Hepatic stellate cell (primary cell): ENCODE measurements around the gene OSBP2.

Experiments
- DNase-seq: peaks from one replicate; pipeline ENCODE4 v3.0.0; 2011; ENCODE audit warnings: low spot score

OSBP2 gene

GRCh38 chr22:30847583-30847982 is 152.9 kb downstream of the OSBP2 start:
- DNase-seq = no peak

GRCh38 chr22:30855266-30855665 is 160.6 kb downstream of the OSBP2 start:
- DNase-seq = no peak

DNA sequence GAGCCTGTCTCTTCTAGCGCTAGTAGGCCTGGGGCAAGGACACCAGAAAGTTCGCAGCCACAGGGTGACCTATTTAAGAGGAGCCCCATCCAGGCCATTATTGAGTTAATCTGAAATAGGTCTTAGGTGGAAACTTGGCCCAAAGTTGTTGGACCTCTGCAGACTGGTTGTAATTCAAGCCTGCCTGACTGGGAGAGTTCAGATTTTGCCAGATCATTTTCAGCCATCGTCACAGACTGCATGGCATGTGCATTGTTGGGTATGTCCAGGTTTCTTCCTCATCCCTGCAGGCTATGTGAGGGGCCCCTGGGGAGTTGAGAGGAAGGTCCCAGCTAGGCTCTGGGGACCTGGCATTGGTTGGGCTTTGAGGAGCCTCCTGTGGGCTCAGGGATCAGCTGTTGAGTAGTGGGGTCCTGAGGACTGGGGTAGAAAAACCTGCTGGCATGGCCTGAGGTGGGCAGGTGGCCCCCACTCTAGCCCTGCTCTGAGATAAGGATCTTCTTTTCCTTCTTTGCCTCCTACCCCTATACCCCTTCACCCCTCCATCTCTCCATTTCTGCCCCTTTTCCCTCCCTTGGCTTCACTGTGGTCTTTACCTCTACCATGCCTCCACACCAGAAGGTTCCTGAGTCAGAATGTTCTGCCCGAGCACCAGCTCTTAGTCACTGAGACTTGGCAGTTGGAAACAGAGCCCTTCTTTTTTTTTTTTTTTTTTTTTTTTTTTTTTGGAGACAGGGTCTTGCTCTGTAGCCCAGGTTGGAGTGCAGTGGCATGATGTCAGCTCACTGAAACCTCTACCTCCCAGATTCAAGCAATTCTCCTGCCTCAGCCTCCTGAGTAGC is 161.2 kb downstream of the OSBP2 start:
- DNase-seq = no peak

DNA sequence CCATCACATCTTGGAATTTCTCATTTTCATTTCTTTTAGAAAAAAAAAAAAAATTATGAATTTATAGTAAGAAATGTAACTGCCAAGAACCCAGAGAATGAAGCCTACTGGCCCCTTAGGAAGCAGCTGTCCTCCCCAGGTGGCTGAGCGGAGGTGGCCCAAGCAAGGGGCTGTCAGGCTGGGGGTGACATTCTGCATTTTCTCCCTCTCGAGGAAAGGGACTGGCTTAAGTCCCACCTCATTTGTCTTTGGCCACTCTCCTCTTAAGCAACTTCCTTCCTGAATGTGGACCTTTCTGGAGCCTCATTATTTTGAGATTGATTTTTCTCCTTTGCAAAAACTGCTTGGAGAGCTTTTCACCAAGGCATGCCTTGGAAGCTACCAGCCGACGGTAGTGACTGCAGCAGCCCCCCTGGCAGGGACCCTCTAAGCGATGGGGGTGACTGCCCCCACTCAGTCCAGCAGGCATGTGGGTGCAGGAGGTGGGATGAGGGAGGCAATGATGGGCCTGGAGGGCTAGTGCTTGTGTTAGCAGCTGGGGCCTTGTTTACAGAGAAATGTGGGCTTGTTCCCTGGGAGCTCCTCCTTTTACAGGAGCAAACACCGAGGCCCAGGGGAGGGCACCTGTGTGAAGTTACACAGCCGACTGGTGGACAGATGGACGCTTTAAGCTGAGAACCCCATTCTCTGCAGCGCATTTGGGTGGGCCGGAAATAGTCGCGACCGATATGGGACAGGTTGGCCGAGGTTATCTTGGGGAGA is 162.2 kb downstream of the OSBP2 start:
- no peak for DNase-seq

GRCh38 chr22:30857791-30858190 is 163.1 kb downstream of the OSBP2 start:
- no peak for DNase-seq

GRCh38 chr22:30858976-30859713 is 164.5 kb downstream of the OSBP2 start:
- DNase-seq = no peak

GRCh38 chr22:30859714-30860095 is 165.0 kb downstream of the OSBP2 start:
- no peak for DNase-seq

DNA sequence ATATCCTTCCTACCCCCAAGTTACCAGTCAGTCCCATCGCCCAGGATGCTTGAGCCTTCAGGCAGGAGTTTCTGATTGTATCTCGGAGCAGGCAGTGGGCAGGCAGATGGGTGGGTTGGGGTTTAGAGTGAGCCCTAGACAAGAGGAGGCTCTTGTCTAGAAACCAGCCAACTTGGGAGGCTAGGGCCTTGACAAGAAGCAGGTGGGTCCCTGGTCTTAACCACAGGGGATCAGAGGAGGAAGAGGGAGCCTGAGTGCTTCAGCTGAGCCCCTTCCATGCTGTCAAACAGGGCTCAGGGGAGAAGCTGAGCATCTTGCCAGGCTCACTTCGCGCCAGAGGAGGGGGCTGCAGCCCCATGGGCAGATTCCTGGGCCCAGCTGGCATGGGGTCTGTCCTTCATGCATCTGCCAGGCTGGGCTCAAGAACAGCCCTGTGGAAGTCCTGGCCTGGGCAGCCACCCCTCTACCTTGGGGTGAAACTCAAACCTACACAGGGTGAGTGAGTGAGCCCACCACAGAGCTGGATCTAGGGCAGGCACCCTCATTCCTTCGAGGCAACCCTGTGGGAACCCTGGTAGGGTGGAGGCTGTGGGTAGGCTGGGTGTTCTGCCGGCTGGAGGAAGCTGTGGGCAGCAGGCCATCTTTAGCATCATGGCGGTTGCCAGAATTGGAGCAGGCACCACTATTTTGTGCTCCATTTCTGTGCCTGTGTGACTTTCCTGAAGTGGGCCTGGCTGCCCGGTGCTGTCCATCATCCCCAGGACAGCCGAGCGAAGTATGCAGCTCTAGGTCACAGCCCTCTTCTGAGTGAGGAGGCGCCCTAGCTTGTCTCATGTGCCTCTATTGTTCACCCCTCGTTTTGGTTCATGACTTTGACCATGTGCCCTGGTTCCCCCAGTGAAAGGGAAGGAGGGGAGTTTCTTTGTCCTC is 165.8 kb downstream of the OSBP2 start:
- DNase-seq = peak; percentile 3

DNA sequence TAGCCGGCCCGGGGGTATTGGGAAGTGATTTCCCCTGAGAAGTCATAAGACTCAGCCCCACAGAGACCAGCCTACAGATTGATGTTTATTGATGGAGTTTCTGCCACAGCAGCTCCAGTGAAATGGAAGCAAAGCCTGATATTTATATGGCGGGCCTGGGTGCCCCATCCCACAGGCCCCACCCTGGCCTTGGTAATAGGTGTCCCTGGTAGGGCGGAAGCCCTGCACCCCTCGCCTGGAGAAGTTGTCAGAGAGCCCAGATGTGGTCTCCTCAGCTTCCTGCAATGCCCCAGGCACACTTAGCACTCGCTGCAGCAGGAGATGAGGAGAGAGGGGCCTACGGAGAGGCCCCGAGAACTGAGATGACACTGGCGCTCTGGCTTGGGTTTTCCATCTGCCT is 166.5 kb downstream of the OSBP2 start:
- no peak for DNase-seq

DNA sequence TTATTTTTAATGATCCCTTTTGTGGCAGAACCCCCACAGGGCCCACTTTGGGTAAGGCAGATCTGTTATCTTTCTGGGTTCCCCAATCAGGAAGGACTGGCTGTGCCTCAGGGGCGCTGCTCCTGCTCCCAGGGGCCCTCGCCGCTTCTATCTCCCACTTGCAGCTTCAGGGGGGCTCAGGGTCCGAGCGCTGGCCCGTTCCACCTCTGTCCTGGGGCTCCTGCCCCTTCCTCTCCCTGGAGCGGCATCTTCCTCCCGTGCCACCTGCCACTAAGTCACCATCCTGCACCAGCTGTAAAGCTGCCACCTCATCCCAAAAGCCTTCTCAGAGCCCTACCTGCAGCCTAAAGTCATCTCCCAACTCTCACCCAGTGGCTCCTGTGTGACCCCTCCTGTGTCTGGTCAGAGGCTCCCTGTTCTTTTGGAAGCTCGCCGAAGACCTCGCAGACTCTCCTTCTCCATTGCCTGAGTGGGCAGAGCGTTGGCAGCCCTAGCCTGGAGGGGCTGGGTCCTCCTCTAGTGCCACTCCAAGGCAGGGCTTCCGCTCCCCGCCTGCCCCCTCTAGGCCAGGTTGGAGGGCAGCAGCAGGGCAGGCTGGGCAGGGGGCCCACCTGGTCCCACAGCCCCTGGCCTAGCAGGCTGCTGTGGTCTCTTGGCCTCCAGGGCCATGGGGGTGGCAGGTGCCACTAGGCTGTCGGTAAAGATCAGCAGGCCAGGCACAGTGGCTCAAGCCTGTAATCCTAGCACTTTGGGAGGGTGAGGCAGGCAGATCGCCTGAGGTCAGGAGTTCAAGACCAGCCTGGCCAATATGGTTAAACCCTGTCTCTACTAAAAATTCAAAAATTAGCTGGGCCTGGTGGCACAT is 167.2 kb downstream of the OSBP2 start:
- no peak for DNase-seq

DNA sequence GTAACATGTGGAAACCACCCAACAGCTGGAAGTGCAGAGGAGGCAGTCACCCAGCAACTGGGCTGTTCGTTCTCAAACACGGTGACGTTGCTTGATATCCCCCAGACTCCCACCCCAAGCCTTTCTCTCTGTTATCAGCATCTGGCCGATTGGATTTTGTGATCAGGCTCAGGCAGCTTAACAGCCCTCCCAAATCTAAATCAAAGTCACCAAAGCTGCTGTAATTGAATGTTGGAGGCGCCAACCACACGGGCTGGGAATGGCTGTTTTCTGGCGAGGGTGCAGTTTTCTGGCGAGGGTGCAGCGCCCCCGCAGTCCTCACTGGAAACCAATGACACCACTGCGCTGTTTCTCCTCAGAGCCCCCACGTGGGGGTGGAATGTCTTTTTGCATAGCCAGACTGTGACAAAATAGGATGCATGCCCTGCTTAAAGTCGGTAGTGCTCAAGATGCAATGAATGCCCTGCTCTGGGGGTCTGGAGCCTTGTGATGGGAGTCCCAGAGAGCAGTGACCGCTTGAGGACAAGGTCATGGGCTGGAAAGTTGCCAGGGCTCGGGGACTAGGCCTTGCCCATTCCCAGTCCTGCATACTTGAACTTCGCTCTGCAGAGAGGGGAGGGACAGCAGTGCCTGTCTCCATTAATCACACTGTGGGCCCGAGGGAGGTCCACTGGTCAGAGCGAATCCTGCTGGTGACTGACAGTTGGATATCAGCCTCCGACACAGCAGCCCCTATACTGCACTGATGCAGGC is 168.6 kb downstream of the OSBP2 start:
- DNase-seq = peak; percentile 53

DNA sequence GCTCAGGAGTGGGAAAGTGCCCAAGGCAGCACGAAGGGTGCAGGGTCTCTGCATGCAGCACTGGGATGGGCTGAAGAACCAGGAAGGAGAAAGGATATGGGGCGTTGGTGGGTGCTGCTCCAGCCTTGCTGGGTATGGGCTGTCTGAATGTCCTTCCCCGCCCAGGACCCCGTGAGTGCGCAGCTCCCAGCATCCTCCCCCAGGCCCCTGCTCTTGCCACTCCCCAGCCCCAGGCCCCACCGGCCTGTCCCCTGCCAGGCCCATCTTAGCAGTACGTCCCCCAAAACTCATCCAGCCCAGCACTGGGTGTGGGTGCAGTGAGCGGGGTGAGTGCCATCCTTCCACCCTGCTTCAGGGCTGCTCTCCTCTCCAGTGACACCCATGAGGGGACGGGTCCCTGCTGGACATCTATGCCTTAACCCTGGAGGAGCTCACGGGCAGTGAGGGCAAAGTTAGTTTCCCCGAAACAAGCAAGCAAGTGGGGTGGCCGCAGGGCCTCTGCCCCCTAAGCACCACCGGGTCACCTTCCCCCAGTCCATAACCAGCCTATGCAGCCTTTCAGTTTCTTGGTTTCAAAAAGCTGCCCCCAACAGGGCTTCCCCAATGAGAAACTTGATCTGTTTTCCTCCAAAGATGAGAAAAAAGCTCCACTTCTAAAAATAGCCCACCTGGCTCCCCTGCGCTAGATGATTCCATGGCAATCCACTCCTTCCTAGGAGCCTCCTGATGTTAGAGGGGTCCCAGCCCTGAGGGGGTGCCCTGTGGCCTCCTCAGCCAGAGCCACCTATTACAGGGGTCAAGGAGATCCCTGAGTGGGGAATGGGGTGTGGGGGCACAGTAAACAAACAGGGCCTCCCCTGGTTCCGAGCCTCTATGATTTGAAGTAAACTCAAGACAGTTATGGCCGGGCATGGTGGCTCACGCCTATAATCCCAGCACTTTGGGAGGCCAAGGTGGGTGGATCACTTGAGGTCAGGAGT is 170.1 kb downstream of the OSBP2 start:
- DNase-seq = peak; percentile 4

- peak; percentile 7 for DNase-seq
Observed at GRCh38 chr22:30865656-30866055, 171.0 kb downstream of the OSBP2 start.

DNA sequence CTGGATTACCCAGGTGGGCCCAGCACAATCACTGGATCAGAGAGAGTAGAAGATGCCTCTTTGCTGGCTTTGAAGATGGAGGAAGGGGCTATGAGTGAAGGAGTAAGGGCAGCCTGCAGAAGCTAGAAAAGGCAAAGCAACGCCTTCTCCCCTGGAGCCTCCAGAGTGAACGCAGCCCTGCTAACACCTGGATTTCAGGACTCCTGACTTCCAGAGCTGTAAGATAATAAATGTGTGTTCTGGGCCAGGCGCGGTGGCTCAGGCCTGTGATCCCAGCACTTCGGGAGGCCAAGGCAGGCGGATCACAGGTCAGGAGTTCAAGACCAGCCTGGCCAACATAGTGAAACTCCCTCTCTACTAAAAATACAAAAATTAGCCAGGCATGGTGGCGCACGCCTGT is 171.5 kb downstream of the OSBP2 start:
- DNase-seq = peak; percentile 2

DNA sequence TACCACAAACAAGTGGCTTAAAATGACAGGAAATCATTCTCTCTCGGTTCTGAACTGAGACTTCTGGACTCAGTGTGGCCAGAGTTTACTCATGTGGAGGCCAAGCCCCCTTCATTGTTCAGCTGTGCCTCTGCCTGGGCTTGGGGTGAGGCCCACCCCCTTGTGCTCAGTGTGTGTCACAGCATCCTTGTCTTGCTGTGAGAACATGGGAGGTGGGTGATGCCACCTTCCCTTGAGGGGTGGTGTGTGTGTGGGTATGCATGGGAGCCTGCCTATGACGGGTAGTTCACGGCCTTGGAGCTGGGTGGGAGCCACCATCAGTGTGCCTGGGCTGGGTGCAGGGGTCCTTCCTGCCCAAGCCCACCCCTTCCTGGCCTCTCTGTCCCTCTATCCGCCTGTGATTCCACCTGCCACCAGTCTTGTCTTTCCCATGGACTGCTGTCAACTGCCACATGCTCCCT is 172.2 kb downstream of the OSBP2 start:
- DNase-seq = no peak

GRCh38 chr22:30867746-30868662 is 173.3 kb downstream of the OSBP2 start:
- DNase-seq = no peak

DNA sequence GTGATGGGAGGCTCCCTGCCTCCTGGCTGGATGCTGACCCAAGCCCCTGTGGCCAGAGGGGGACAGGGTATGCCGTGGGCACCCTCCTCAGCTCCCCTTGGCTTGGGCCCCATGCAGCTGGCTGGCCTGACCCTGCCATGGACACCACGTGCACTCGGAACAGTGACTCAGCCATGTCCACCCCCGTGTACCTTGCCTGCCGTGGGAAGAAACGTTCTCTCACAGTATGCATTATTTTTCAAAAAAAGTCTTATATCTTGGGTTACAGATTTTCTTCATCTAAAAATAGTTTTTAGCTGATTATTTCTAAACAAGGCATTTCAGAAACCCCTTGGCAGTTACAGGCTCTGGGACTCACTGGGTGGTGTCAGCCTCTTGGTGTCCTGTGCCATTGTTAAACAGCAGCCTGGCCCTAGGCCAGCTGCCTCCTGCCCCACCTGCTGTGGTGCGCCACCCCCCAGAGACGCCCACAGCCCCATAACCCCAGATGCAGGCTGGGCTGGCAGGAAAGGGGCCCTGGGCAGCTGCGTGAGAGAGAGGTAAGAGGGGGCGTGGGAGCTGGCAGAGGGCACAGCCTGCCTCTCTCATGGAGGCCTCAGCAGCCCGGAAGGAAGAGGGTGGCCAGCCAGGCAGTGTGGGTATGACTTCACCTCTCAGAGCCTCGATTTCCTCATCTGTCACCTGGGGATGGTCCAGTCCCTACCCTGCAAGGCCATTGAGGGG is 174.2 kb downstream of the OSBP2 start:
- DNase-seq = peak; percentile 54
